GM20431 (cell line): ENCODE measurements around the gene SLCO4A1.

Source experiments
- in situ Hi-C: fragments of 300-500 bp; cut with MseI, MboI; formaldehyde crosslinking; loops from one replicate; pipeline ENCODE4 v1.15.0; 2020; ENCODE audit warnings: low sequenced_read_pairs; ENCODE audit not compliant: unreplicated experiment

Gene SLCO4A1

GRCh38 chr20:62661647-62662046 lies 19.3 kb downstream of the SLCO4A1 start:
- in situ Hi-C loops, result no loop called here

GRCh38 chr20:62662422-62662821 lies 20.1 kb downstream of the SLCO4A1 start:
- in situ Hi-C loops, result no loop called here

DNA sequence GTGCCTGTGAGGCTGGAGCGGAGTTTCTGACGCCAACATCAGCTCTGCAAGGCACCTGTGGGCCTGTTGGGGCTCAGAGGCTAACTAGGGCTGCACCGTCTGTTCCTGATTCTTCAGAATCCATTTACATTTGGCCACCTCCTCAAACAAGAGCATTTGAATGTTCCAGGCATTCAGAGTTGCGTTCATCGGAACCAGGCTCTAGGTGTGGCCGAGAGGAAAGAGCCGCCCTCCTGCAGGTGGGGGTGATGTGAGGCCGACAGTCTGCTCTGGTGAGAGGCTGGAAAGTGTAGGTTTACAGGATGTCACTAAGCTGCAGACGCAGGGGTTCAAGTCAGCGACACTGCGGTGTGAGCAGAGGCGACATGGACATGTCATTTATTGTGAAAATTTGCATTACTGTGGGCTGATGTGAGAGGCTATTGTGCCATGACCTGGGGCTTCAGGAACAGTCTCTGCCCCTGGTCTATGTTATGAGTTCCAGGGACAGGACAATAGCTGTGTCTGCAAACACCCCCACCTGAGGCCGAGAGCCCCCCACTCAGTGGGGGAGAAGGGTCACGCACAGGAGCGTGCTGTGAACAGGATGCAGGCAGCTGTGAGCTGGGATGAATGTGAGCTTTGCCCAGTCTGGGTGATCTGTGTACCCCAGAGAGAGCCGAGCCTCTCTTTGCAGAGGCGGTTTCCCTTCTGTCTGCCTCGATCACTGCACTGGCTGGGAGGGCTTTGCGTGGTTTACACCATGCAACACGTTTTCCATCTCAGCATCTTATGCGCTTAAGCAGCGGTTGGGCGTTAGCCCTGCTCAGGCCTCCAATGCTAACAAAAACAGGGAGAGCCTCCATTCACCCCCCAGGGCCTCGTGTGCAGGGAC lies 21.1 kb downstream of the SLCO4A1 start:
- in situ Hi-C loops, result no loop called here

- in situ Hi-C loops, result no loop called here
Measured at GRCh38 chr20:62664019-62664971, 22.0 kb downstream of the SLCO4A1 start.

DNA sequence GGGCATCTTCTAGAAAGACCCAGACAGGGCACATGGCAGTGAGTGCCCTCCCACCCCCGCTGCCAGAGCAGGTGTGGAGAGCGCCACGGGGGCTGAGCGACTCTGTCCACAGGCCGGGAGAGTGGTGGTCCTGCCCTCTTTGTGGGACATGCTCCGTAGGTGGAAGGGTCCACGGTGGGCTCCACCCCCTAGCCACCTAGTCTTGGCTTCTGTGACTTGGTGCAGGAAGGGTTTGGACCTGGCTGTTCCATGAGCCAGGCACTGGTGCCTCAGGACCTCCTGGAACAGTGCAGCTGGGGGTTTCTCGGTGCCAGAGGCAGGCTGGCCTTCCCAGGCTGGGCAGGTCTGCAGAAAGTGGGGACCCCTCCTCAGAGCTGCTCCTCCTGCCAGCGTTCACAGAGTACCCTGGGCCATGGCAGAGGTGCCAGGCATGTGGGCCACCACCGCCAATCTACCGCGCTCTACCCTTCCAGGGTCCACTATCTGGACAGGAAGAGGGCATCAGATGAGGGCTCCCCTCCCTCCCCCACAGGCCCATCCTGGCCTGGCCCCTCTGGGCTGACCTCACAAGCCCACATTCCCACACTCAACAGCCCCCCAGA lies 23.0 kb downstream of the SLCO4A1 start:
- in situ Hi-C loops, result no loop called here

DNA sequence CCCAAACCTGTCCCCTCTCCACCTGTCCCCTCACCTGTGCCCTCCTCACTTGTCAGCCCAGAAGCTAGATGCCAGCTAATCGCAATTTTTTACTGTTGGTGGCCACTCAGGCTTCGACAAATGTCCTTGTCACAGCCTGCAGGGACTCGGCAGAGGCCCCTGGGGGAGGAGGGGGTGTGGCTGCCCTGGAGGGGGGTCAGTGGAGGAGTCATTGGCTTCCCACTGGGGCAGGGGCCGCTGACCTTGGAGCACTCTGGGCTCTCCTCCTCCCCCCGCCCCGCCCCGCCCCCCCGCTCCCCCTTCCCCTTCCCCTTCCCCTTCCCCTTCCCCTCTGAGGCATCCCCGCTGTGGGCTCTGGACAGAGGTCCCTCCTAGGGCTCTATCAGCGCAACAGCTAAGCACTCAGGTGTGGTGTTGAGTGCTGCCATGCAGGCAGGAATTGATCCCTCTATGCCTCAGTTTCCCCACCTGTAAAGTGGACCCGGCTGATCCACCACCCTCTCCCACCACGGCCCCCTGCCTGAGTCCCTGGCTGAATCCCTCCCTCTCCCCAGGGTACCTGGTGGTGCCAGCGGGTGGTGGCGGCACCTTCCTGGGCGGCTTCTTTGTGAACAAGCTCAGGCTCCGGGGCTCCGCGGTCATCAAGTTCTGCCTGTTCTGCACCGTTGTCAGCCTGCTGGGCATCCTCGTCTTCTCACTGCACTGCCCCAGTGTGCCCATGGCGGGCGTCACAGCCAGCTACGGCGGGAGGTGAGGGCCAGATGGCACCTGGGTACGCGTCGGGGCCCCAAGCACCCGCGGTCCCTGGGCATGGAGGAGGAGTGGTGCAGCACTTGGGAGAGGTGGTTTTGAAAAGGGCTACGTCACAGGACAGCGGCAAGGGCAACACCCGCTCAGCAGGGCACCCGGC lies 23.8 kb downstream of the SLCO4A1 start:
- in situ Hi-C loops, result no loop called here

GRCh38 chr20:62666736-62667529 lies 24.6 kb downstream of the SLCO4A1 start:
- in situ Hi-C loops, result no loop called here

- in situ Hi-C loops, result no loop called here
Measured at GRCh38 chr20:62667530-62668440, 25.5 kb downstream of the SLCO4A1 start.

DNA sequence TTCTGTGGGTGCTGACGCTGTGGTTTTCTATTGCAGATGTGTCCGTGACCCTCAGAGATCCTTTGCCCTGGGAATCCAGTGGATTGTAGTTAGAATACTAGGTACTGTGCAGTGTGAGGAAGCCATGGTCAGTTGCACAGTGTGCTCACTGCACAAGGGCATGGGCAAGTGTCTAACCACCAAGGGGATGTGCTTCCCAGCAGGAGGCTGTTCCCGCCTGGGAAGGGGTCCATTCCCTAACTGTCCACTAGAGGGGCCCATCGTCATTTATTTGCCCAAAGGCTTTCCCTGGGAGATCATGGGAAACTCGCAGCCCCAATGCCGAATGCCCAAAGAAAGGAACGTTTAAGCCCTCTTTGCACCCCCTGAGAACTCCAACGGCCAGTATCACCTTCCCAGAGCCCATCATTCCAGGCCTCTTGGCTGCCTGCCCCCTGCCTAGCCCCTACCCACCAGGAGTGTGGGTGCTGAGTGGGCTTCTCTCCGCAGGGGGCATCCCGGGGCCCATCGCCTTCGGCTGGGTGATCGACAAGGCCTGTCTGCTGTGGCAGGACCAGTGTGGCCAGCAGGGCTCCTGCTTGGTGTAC lies 26.2 kb downstream of the SLCO4A1 start:
- in situ Hi-C loops, result no loop called here

DNA sequence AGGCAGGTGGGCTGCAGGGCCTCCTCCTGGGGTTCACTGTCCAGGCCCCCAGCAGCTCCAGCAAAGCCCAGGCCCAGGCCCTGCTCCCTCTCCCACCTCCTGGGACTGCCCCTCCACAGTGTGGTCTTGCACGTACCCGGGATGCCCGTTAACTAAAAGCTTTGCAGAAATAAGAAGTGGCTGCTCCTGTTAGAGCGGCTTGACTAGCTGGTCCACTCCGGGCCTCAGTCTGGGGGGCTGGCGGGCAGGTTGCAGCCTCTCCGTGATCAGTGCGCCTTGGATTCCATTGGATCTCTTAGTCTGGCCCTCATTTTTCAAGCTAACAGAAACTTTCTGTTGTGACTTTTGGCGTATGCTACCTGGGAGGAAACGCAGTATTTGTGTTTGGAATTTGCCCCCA lies 26.9 kb downstream of the SLCO4A1 start:
- in situ Hi-C loops, result no loop called here

- in situ Hi-C loops, result no loop called here
Measured at GRCh38 chr20:62670156-62670555, 27.9 kb downstream of the SLCO4A1 start.

GRCh38 chr20:62670998-62671397 lies 28.7 kb downstream of the SLCO4A1 start:
- in situ Hi-C loops, result no loop called here

- in situ Hi-C loops, result no loop called here
Measured at GRCh38 chr20:62671765-62672164, 29.5 kb downstream of the SLCO4A1 start.

GRCh38 chr20:62674370-62674769 lies 32.1 kb downstream of the SLCO4A1 start:
- in situ Hi-C loops, result no loop called here

GRCh38 chr20:62675156-62675876 lies 33.0 kb downstream of the SLCO4A1 start:
- in situ Hi-C loops, result no loop called here

GRCh38 chr20:62675877-62676260 lies 33.6 kb downstream of the SLCO4A1 start:
- in situ Hi-C loops, result no loop called here

- in situ Hi-C loops, result no loop called here
Measured at GRCh38 chr20:62676976-62677375, 34.7 kb downstream of the SLCO4A1 start.
